HG02610 (cell line): ENCODE measurements around the gene SP140L.
"Not testable (repeated sequence)": the region's sequence is repeated elsewhere in the genome, so short reads cannot be mapped to it uniquely, and the experiment has no call there.

Experiments
- ATAC-seq: cut with Tn5 transposase; IDR thresholded peaks from one replicate; pipeline ENCODE4 v1.9.1; 2021; ENCODE audit warnings: mild to moderate bottlenecking, moderate library complexity; ENCODE audit not compliant: unreplicated experiment

The SP140L gene

GRCh38 chr2:230362030-230362691, 35.2 kb downstream of the SP140L start:
- peak; percentile 62 for ATAC-seq

GRCh38 chr2:230382108-230382507, 55.1 kb downstream of the SP140L start:
- no peak for ATAC-seq

- ATAC-seq: no peak
These were observed 56.5 kb downstream of the SP140L start for GRCh38 chr2:230383453-230383852.

- no peak for ATAC-seq
These were observed 58.0 kb downstream of the SP140L start for GRCh38 chr2:230384986-230385385.

- ATAC-seq: no peak
These were observed 67.3 kb downstream of the SP140L start for GRCh38 chr2:230394301-230394700.

GRCh38 chr2:230398698-230399097, 71.7 kb downstream of the SP140L start:
- not testable (repeated sequence) for ATAC-seq

GRCh38 chr2:230400041-230400440, 73.0 kb downstream of the SP140L start:
- ATAC-seq: no peak

GRCh38 chr2:230400454-230400853, 73.5 kb downstream of the SP140L start:
- no peak for ATAC-seq

- ATAC-seq: not testable (repeated sequence)
These were observed 74.0 kb downstream of the SP140L start for GRCh38 chr2:230401026-230401425.

- ATAC-seq: no peak
These were observed 76.8 kb downstream of the SP140L start for GRCh38 chr2:230403746-230404145.

- no peak for ATAC-seq
These were observed 78.8 kb downstream of the SP140L start for GRCh38 chr2:230405824-230406223.

GRCh38 chr2:230408244-230408842, 81.3 kb downstream of the SP140L start:
- ATAC-seq: no peak

- ATAC-seq: not testable (repeated sequence)
These were observed 82.3 kb downstream of the SP140L start for GRCh38 chr2:230409316-230409715.

GRCh38 chr2:230410263-230410662, 83.3 kb downstream of the SP140L start:
- ATAC-seq: no peak

- no peak for ATAC-seq
These were observed 84.0 kb downstream of the SP140L start for GRCh38 chr2:230410861-230411569.

- ATAC-seq: peak; percentile 60
These were observed 84.8 kb downstream of the SP140L start for GRCh38 chr2:230411570-230412370.

- no peak for ATAC-seq
These were observed 85.3 kb downstream of the SP140L start for GRCh38 chr2:230412371-230412711.

GRCh38 chr2:230412846-230413245, 85.9 kb downstream of the SP140L start:
- no peak for ATAC-seq

- no peak for ATAC-seq
These were observed 86.5 kb downstream of the SP140L start for GRCh38 chr2:230413479-230413878.

GRCh38 chr2:230414302-230414701, 87.3 kb downstream of the SP140L start:
- no peak for ATAC-seq

GRCh38 chr2:230416061-230416721, 89.2 kb downstream of the SP140L start, which contains the start of gene SP100:
TSS of gene SP100 (plus strand) at chr2:230416201. CDS start at chr2:230416297, 96 bp downstream.
- ATAC-seq: peak; percentile 79
